Sigmoid colon (tissue), 7 donors: ENCODE results near the gene RNF157. TPM values are rescaled to one million over a fixed set of nuclear protein-coding genes. Genes with fewer than 3 reads are reported as not detected.

ENCODE experiments used
- DNase-seq: peaks from one replicate; pipeline ENCODE4 v3.0.0-alpha.2; 2019
- H3K27ac ChIP-seq, 4 donors: fragments of 200-600 bp; sonication (generic); one replicate each; pipeline ENCODE4 v1.5.1; 2016 to 2019; ENCODE audit warnings: mild to moderate bottlenecking in 1 of 4
- H3K27me3 ChIP-seq, 3 donors: fragments of 200-600 bp; sonication (generic); one replicate each; pipeline ENCODE4 v1.5.1; 2019; ENCODE audit warnings: mild to moderate bottlenecking in 1 of 3
- H3K36me3 ChIP-seq, 4 donors: fragments of 200-600 bp; sonication (generic); one replicate each; pipeline ENCODE4 v1.5.1; 2016 to 2019
- H3K4me1 ChIP-seq, 4 donors: fragments of 200-600 bp; sonication (generic); one replicate each; pipeline ENCODE4 v1.5.1; 2017 to 2019
- H3K4me3 ChIP-seq, 4 donors: fragments of 200-600 bp; sonication (generic); one replicate each; pipeline ENCODE4 v1.5.1; 2017 to 2019; ENCODE audit warnings: mild to moderate bottlenecking in 2 of 4, moderate library complexity in 1 of 4
- H3K9me3 ChIP-seq, 4 donors: fragments of 200-600 bp in 3 of 4; sonication (generic) in 3 of 4; one replicate each; pipeline versions ENCODE4 v1.5.1 to v1.6.1; 2013 to 2019
- CTCF ChIP-seq, 4 experiments: fragments of 450-650 bp in 3 of 4; fragments of 200-600 bp in 1 of 4; IDR thresholded peaks; one replicate each; pipeline ENCODE4 v1.5.1; 2016 to 2019; ENCODE audit warnings: antibody characterized with exemption in 4 of 4, mild to moderate bottlenecking in 3 of 4, moderate library complexity in 2 of 4
- EP300 ChIP-seq, 4 donors: sonication (generic); formaldehyde crosslinking; IDR thresholded peaks; one replicate each; pipeline ENCODE4 v1.6.1; 2017; ENCODE audit warnings: antibody characterized with exemption in 4 of 4
- POLR2A ChIP-seq, 2 donors: fragments of 450-650 bp; IDR thresholded peaks; one replicate each; pipeline ENCODE4 v1.6.1; 2016; ENCODE audit warnings: antibody characterized with exemption in 2 of 2, mild to moderate bottlenecking in 2 of 2, moderate library complexity in 2 of 2
- POLR2AphosphoS5 ChIP-seq, 4 donors: sonication (generic); formaldehyde crosslinking; IDR thresholded peaks; one replicate each; pipeline ENCODE4 v1.6.1; 2017; ENCODE audit warnings: antibody characterized with exemption in 4 of 4
- WGBS, 2 donors: extraction: QIAGEN DNeasy Blood & Tissue Kit; methylation state at CpG; one replicate each; pipeline ENCODE4 v1.1.7; 2013; 5-methylcytosine and 5-hydroxymethylcytosine counted together
- intact Hi-C: fragments of 100-400 bp; cut with DNase I; formaldehyde crosslinking; loops from one replicate; pipeline ENCODE4 v1.15.1; 2023
- polyA plus RNA-seq, 3 donors: library from polyadenylated mRNA; stranded (reverse); fragments of 200-250 nt; gene quantifications; one replicate each; pipeline ENCODE4 v1.2.3, GENCODE V29; 2013
- total RNA-seq, 4 donors: library from RNA; depleted of rRNA; stranded (reverse); fragments of >200 nt; gene quantifications; one replicate each; pipeline ENCODE4 v1.1.0, GENCODE V29; 2016
- donor health status: healthy with polysubstance abuse.
- donor health status: Bipolar disorder and iron deficiency.
- donor health status: healthy.

Gene RNF157
- total and polyA plus RNA-seq, 7 donors, result 3.1 to 29.5 (median 6.0) TPM

DNA sequence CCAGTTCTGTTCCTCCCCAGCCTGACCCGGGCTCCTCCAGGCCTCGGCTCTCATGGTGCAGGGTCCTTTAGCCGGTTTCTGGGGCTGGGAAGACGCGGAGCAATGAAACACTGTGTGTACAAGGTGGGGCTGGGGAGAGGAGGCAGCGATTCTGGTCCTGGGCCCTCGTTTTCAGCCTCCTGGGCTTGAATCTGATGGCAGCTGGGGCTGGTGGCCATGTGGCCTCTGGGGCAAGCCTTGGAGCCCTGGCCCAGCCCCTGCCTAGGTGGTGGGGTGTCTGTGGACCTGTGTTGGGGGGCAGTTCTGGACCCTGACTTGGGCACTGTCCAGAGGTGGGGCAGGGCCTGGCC is 103.3 kb downstream of the RNF157 start:
- DNase-seq, result no peak
- Histone ChIP-seq H3K27ac (no peak overlapping the region), H3K27me3 (peaks cover 48 to 87% (median 86%) of the 10 kb centered on the region in 3 donors), H3K4me3 (no peak overlapping the region), H3K9me3 (no peaks in the 10 kb centered on the region), H3K36me3 (no peaks in the 10 kb centered on the region), H3K4me1 (peaks cover 0 to 35% (median 26%) of the 10 kb centered on the region in 4 donors)
- intact Hi-C loops, result no loop called here
- WGBS, 2 donors, result 36 to 73% methylated on average over 7 of the region's 7 CpGs
- no peak for TF ChIP-seq EP300 (IDR thresholded peaks at IDR 0.05)
- no peak for TF ChIP-seq POLR2AphosphoS5 (IDR thresholded peaks at IDR 0.05)
- no peak for TF ChIP-seq CTCF (IDR thresholded peaks at IDR 0.05)
- no peak for TF ChIP-seq POLR2A (IDR thresholded peaks at IDR 0.05)

GRCh38 chr17:76136276-76137000 is 103.9 kb downstream of the RNF157 start:
- peaks cover 48 to 92% (median 91%) of the 10 kb centered on the region in 3 donors for H3K27me3 ChIP-seq
- no peak overlapping the region for H3K4me3 ChIP-seq
- no peak for DNase-seq

GRCh38 chr17:76135810-76136188 is 104.5 kb downstream of the RNF157 start:
- Histone ChIP-seq H3K4me1 (peaks cover 0 to 23% (median 15%) of the 10 kb centered on the region in 4 donors), H3K27me3 (peaks cover 48 to 98% (median 91%) of the 10 kb centered on the region in 3 donors), H3K27ac (no peak overlapping the region), H3K36me3 (no peaks in the 10 kb centered on the region), H3K9me3 (no peaks in the 10 kb centered on the region), H3K4me3 (no peak overlapping the region)
- intact Hi-C loops, result no loop called here
- DNase-seq, result no peak
- WGBS, 2 donors, result 87% methylated on average over 8 of the region's 8 CpGs
- TF ChIP-seq POLR2A (IDR thresholded peaks at IDR 0.05) (no peak), CTCF (IDR thresholded peaks at IDR 0.05) (no peak), EP300 (IDR thresholded peaks at IDR 0.05) (no peak), POLR2AphosphoS5 (IDR thresholded peaks at IDR 0.05) (no peak)

More at GRCh38 chr17:76136276-76137000, 103.9 kb downstream of the RNF157 start:
- 61 to 83% methylated on average over 16 of the region's 16 CpGs for WGBS, 2 donors
- Histone ChIP-seq H3K9me3 (no peaks in the 10 kb centered on the region), H3K4me1 (peaks cover 0 to 30% (median 21%) of the 10 kb centered on the region in 4 donors), H3K27ac (no peak overlapping the region), H3K36me3 (no peaks in the 10 kb centered on the region)
- TF ChIP-seq POLR2AphosphoS5 (IDR thresholded peaks at IDR 0.05), result no peak
- TF ChIP-seq POLR2A (IDR thresholded peaks at IDR 0.05), result no peak
- TF ChIP-seq CTCF (IDR thresholded peaks at IDR 0.05), result no peak
- no peak for TF ChIP-seq EP300 (IDR thresholded peaks at IDR 0.05)
- intact Hi-C loops, result no loop called here

DNA sequence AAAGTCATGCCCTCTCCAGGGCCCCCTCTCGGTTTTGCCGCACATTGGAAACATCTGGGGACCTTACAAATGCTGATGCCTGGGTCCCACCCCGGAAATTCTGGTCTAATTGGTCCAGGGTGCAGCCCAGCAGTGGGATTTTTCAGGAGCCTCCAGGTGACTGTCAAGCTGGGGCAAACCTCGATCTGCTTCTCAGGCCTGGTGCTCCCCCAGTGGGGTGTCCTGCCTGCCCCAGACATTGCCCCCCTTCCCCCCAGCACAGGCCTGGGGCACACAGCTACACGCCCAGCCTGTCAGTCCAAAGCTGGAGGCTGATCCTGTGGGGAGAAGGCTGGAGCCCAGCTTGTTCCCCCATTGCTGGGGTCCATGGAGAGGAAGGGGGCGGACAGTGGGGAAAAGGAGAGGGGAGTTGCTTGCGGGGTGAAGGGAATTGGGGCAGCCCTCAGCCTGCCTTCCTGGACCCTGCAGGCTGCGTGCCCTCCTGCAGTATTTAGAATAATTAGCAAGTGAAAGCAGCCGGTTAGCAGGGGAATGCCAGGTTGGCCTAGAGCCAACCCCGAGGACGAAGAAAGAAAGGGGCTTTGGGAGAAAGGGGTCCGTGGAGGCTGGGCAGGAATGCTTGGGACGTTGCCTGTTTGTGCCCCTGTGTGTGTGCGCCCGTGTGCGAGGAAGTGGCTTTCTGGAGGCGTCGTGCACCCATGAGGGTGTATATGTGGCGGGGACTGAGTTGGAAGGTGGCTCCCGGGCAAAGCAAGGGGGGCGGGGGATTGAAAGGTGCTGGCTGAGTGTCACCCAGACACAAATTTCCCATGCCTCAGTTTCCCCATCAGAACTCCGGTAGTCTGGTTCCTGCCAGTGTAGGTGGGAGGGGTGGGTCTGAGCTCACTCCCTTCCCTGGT is 105.1 kb downstream of the RNF157 start:
- 67 to 73% methylated on average over 22 of the region's 22 CpGs for WGBS, 2 donors
- Histone ChIP-seq H3K27me3 (peaks cover 48 to 95% (median 87%) of the 10 kb centered on the region in 3 donors), H3K4me3 (no peak overlapping the region), H3K36me3 (no peaks in the 10 kb centered on the region), H3K4me1 (peaks cover 0 to 17% (median 8%) of the 10 kb centered on the region in 4 donors), H3K9me3 (no peaks in the 10 kb centered on the region), H3K27ac (no peak overlapping the region)
- intact Hi-C loops, result no loop called here
- TF ChIP-seq CTCF (IDR thresholded peaks at IDR 0.05) (no peak), POLR2AphosphoS5 (IDR thresholded peaks at IDR 0.05) (no peak), POLR2A (IDR thresholded peaks at IDR 0.05) (no peak), EP300 (IDR thresholded peaks at IDR 0.05) (no peak)
- no peak for DNase-seq
